HG02943 (cell line): ENCODE measurements around the gene OR5D14.

Experiments
- ATAC-seq: cut with Tn5 transposase; IDR thresholded peaks from one replicate; pipeline ENCODE4 v1.9.1; 2021; ENCODE audit warnings: mild to moderate bottlenecking, low read depth, moderate library complexity; ENCODE audit not compliant: unreplicated experiment

The OR5D14 gene

GRCh38 chr11:55795256-55795655, at the start of gene OR5D14:
TSS of gene OR5D14 (plus strand) at chr11:55795556. CDS start at chr11:55795556, 0 bp downstream.
- ATAC-seq = no peak

DNA sequence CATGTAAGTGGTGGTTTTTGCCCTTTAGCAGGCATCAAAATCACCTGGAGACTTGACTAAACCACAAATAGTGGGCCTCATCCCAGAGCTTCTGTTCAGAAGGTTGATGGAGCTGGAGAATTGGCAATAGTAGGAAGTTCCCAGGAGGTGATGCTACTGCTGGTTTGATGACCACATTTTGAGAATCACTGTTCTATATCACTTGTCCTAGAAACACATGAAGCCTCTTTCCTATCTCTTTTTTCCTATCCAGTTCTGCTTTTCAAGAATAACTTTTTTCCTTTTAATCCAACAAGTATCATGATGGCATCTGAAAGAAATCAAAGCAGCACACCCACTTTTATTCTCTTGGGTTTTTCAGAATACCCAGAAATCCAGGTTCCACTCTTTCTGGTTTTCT, 22.2 kb upstream of the OR5D14 start, which contains the start of gene OR5D13:
OR5D13 (plus strand) TSS at position 301 of the 400 bp plus-strand sequence; CDS start at position 301, 0 bp downstream.
- ATAC-seq = no peak

GRCh38 chr11:55791606-55792005, 3.8 kb upstream of the OR5D14 start:
- no peak for ATAC-seq

DNA sequence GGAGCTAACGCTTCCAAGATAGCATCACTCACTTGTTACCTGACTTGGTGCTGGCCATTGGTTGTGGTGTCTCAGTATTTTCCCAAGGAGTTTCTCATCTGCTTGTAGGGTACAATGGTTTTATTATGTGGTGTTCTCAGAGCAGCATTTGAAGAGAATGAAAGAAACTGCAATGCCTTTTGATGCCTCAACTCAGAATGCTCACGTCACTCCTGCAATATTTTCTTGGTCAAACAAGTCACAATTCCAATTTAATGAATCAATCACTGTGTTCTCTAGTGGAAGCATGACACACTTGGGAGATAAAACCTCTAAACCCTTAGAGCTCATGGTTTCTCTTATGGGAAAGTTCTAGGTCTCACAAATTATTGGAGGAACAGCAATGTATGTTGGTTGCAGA, 2.0 kb upstream of the OR5D14 start:
- no peak for ATAC-seq

DNA sequence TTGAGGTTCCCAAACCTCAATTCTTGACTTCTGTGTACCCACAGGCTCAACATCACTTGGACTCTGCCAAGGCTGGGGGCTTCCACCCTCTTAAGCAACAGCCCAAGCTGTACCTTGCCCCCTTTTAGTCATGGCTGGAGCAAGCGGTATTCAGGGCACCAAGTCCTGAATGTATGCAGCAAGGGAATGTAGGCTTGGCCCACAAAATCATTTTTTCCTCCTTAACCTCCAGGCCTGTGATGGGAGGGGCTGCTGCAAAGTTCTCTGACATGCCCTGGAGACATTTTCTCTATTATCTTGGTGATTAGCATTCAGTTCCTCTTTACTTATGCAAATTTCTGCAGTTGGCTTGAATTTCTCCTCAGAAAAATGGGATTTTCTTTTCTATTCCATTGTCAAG, 10.9 kb downstream of the OR5D14 start:
- ATAC-seq = no peak

- ATAC-seq = no peak
These were observed 15.7 kb downstream of the OR5D14 start, which contains the start of gene OR5L1 for GRCh38 chr11:55811067-55811466. TSS of gene OR5L1 (plus strand) at chr11:55811367. CDS start at chr11:55811467, 100 bp downstream.

GRCh38 chr11:55819330-55819729, 24.0 kb downstream of the OR5D14 start, which contains the start of gene OR5D18:
TSS of gene OR5D18 (plus strand) at chr11:55819630. CDS start at chr11:55819630, 0 bp downstream.
- ATAC-seq = no peak

GRCh38 chr11:55826919-55827318, 31.6 kb downstream of the OR5D14 start, which contains the start of gene OR5L2:
TSS of gene OR5L2 (plus strand) at chr11:55827219. CDS start at chr11:55827219, 0 bp downstream.
- ATAC-seq = no peak

DNA sequence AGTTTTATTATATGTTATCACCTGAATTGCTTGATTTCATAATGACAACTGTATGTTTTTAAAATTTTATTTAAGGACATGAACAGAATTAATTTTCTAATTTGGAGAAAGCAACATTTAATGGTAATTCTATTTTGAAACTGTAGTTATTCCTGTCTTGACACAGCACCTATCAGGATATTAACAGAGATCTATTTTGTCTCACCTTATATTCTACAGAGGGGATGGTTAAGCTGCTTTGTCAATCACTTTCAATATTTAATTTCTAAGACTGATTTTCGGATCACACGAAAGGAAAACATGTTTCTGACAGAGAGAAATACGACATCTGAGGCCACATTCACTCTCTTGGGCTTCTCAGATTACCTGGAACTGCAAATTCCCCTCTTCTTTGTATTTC, 43.1 kb downstream of the OR5D14 start, which contains the start of gene OR5D16:
OR5D16 (plus strand) TSS at position 301 of the 400 bp plus-strand sequence; CDS start at position 301, 0 bp downstream.
- ATAC-seq = no peak
